Hepatocyte (in vitro differentiated cells): ENCODE results near the gene GATC.

Source experiments
- CTCF ChIP-seq: fragments of 200-600 bp; sonication (generic); IDR thresholded peaks from 2 replicates; pipeline ENCODE4 v1.5.1; 2016; ENCODE audit warnings: antibody characterized with exemption, mild to moderate bottlenecking; ENCODE audit not compliant: poor library complexity
- EZH2 ChIP-seq: fragments of 200-600 bp; sonication (generic); IDR thresholded peaks from 2 replicates; pipeline ENCODE4 v1.6.1; 2016; ENCODE audit warnings: antibody characterized with exemption, mild to moderate bottlenecking, borderline replicate concordance

GRCh38 chr12:120468325-120468820 is 22.1 kb downstream of the GATC start:
- TF ChIP-seq CTCF: no peak
- TF ChIP-seq EZH2: no peak
